SKM-1 (cell line): ENCODE measurements around the gene GPC5.
"Not testable (repeated sequence)": the region's sequence is repeated elsewhere in the genome, so short reads cannot be mapped to it uniquely, and the experiment has no call there.

Experiments
- DNase-seq: peaks from one replicate; lab custom pipeline; 2025; ENCODE audit not compliant: unreplicated experiment; lab: John Stamatoyannopoulos, UW

GPC5 gene

GRCh38 chr13:91368676-91369440 is 29.6 kb upstream of the GPC5 start:
- no peak for DNase-seq

GRCh38 chr13:91369441-91369831 is 29.0 kb upstream of the GPC5 start:
- DNase-seq = no peak

- DNase-seq = no peak
Observed at GRCh38 chr13:91370501-91370900, 27.9 kb upstream of the GPC5 start.

- DNase-seq = no peak
Observed at GRCh38 chr13:91372911-91373310, 25.5 kb upstream of the GPC5 start.

GRCh38 chr13:91375116-91375729 is 23.2 kb upstream of the GPC5 start:
- peak; percentile 40 for DNase-seq

GRCh38 chr13:91381371-91381770 is 17.1 kb upstream of the GPC5 start:
- DNase-seq = no peak

- DNase-seq = no peak
Observed at GRCh38 chr13:91383836-91384235, 14.6 kb upstream of the GPC5 start.

- DNase-seq = no peak
Observed at GRCh38 chr13:91384896-91385295, 13.5 kb upstream of the GPC5 start.

- DNase-seq = no peak
Observed at GRCh38 chr13:91389186-91389585, 9.2 kb upstream of the GPC5 start.

- DNase-seq = no peak
Observed at GRCh38 chr13:91397595-91397994, 826 bp upstream of the GPC5 start.

GRCh38 chr13:91399189-91400062 is 1.0 kb downstream of the GPC5 start:
- DNase-seq = no peak

- no peak for DNase-seq
Observed at GRCh38 chr13:91400063-91400399, 1.6 kb downstream of the GPC5 start.

GRCh38 chr13:91400671-91401070 is 2.2 kb downstream of the GPC5 start:
- no peak for DNase-seq

GRCh38 chr13:91401920-91402319 is 3.5 kb downstream of the GPC5 start:
- DNase-seq = peak; percentile 16

- DNase-seq = no peak
Observed at GRCh38 chr13:91405240-91405639, 6.8 kb downstream of the GPC5 start.

- DNase-seq = no peak
Observed at GRCh38 chr13:91406619-91407018, 8.2 kb downstream of the GPC5 start.

- DNase-seq = no peak
Observed at GRCh38 chr13:91408971-91409370, 10.6 kb downstream of the GPC5 start.

- not testable (repeated sequence) for DNase-seq
Observed at GRCh38 chr13:91416579-91416978, 18.2 kb downstream of the GPC5 start.

- DNase-seq = no peak
Observed at GRCh38 chr13:91417660-91418325, 19.4 kb downstream of the GPC5 start.

GRCh38 chr13:91426913-91427312 is 28.5 kb downstream of the GPC5 start:
- DNase-seq = no peak

GRCh38 chr13:91438674-91439073 is 40.3 kb downstream of the GPC5 start:
- DNase-seq = not testable (repeated sequence)
